Umbilical cord (tissue), 1 donor: ENCODE results near the gene HORMAD1. TPM values are rescaled to one million over a fixed set of nuclear protein-coding genes. Genes with fewer than 3 reads are reported as not detected.

Source experiments
- total RNA-seq: library from RNA; depleted of rRNA; stranded (reverse); fragments of >200 nt; gene quantifications from one replicate; pipeline ENCODE4 v1.2.3, GENCODE V29; 2014; ENCODE audit warnings: low replicate concordance; ENCODE audit not compliant: insufficient read depth

The HORMAD1 gene
- total RNA-seq, 1 donor from 2014 or later = not detected

Other genes with a start within 250 kb of the HORMAD1 start
- 17.8 TPM for gene TARS2, start 233.5 kb downstream of the HORMAD1 start, total RNA-seq
- gene ECM1, start 212.8 kb downstream of the HORMAD1 start, total RNA-seq = 4.3 TPM
- gene FALEC, start 205.1 kb downstream of the HORMAD1 start, total RNA-seq = not detected
- gene ADAMTSL4, start 171.5 kb downstream of the HORMAD1 start, total RNA-seq = 23.4 TPM
- 323 TPM for gene MCL1, start 141.3 kb downstream of the HORMAD1 start, total RNA-seq
- 73.4 TPM for gene ENSA, start 91.3 kb downstream of the HORMAD1 start, total RNA-seq
- gene GOLPH3L, start 23.7 kb downstream of the HORMAD1 start, total RNA-seq = 18.8 TPM
- gene CTSS, start 44.9 kb upstream of the HORMAD1 start, total RNA-seq = 64.5 TPM
- 7.0 TPM for gene CTSK, start 87.4 kb upstream of the HORMAD1 start, total RNA-seq
- gene ARNT, start 155.7 kb upstream of the HORMAD1 start, total RNA-seq = 35.4 TPM
- gene CTXND2, start 166.2 kb upstream of the HORMAD1 start, total RNA-seq = not detected
- 38.8 TPM for gene SETDB1, start 205.5 kb upstream of the HORMAD1 start, total RNA-seq